HuH-7 (cell line): ENCODE results near the gene CTSW.

Source experiments
- DNase-seq: peaks from one replicate; pipeline ENCODE4 v3.0.0; 2011; ENCODE audit warnings: low spot score

Gene CTSW

GRCh38 chr11:65868076-65868667, 11.5 kb upstream of the CTSW start:
- DNase-seq, result no peak

- DNase-seq, result no peak
Measured at GRCh38 chr11:65868907-65869306, 10.7 kb upstream of the CTSW start.

- DNase-seq, result no peak
Measured at GRCh38 chr11:65869643-65870306, 9.9 kb upstream of the CTSW start.

GRCh38 chr11:65870307-65870658, 9.4 kb upstream of the CTSW start:
- no peak for DNase-seq

- no peak for DNase-seq
Measured at GRCh38 chr11:65870706-65871681, 8.6 kb upstream of the CTSW start.

- peak; percentile 58 for DNase-seq
Measured at GRCh38 chr11:65871811-65872548, 7.7 kb upstream of the CTSW start.

GRCh38 chr11:65872586-65873317, 6.9 kb upstream of the CTSW start, which contains the start of gene EFEMP2:
EFEMP2 (minus strand) TSS chr11:65872800; CDS start chr11:65872354, 446 bp downstream.
- DNase-seq, result no peak

- DNase-seq, result peak; percentile 97
Measured at GRCh38 chr11:65873318-65874156, 6.1 kb upstream of the CTSW start.

GRCh38 chr11:65880027-65880426, 390 bp downstream of the CTSW start:
- DNase-seq, result no peak

GRCh38 chr11:65880844-65881421, 1.3 kb downstream of the CTSW start:
- no peak for DNase-seq

- no peak for DNase-seq
Measured at GRCh38 chr11:65882120-65883057, 2.8 kb downstream of the CTSW start.

GRCh38 chr11:65883058-65883761, 3.6 kb downstream of the CTSW start:
- no peak for DNase-seq

GRCh38 chr11:65883786-65884715, 4.4 kb downstream of the CTSW start:
- no peak for DNase-seq

- peak; percentile 84 for DNase-seq
Measured at GRCh38 chr11:65884716-65885092, 5.1 kb downstream of the CTSW start.

GRCh38 chr11:65885231-65885630, 5.6 kb downstream of the CTSW start:
- DNase-seq, result no peak

- no peak for DNase-seq
Measured at GRCh38 chr11:65885808-65886536, 6.3 kb downstream of the CTSW start.
